HG03045 (cell line): Measurements from ENCODE around the gene PRR22.
A peak's percentile ranks its signal among the peaks of the same experiment; 100 is the strongest.
"Not testable (repeated sequence)": the region's sequence is repeated elsewhere in the genome, so short reads cannot be mapped to it uniquely, and the experiment has no call there.

ENCODE experiments used
- ATAC-seq: cut with Tn5 transposase; IDR thresholded peaks from one replicate; pipeline ENCODE4 v1.9.1; 2021; ENCODE audit warnings: mild to moderate bottlenecking, moderate library complexity; ENCODE audit not compliant: unreplicated experiment

PRR22 gene

GRCh38 chr19:5792224-5792623, 7.7 kb upstream of the PRR22 start:
- no peak for ATAC-seq

DNA sequence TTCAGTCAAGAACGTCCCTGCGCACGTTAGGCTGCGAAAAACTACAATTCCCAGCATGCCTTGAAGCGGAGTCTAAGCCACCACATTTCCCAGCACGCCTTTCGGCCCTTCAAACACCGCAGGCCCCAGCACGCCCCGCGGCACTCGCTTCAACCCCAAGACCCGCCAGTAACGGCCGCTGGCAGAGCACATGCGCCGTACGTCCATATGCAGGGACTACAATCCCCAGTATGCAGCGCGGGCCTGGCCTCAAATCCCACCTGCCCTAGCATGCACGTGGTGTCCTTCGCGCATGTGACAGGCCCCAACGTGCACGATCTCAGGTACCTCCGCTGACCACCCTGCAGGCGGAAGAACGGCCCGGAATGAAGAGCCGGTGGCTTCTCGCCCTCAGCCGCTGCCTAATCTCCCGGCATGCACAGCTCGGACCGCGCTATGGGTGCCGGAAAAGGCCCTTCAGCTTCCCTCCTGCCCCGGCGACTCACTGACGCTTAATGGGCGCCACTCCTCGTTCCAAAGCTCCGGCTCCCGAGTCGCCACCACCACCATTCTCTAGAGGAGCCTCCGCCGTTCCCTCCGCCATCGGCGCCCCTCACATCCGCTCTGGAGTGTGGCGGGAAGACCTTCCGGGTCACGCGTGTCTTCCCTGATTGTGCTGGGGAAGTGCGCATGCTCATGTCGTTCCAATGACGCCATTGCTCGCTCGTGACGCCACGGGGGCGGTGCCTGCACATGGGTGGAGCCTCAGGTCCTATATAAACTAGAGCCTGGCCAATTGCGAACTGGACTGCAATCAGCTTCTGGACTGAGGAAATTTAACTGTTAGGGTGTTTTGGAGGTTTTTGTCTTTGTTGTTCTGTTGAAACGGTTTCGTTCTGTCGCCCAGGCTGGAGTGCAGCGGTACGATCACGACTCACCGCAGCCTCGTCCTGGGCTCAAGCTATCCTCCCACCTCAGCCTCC, 6.3 kb upstream of the PRR22 start, which contains the start of gene DUS3L:
TSS of gene DUS3L (minus strand) at position 605 of the 962 bp plus-strand sequence. CDS start at position 583, 22 bp downstream.
- peak; percentile 84 for ATAC-seq

DNA sequence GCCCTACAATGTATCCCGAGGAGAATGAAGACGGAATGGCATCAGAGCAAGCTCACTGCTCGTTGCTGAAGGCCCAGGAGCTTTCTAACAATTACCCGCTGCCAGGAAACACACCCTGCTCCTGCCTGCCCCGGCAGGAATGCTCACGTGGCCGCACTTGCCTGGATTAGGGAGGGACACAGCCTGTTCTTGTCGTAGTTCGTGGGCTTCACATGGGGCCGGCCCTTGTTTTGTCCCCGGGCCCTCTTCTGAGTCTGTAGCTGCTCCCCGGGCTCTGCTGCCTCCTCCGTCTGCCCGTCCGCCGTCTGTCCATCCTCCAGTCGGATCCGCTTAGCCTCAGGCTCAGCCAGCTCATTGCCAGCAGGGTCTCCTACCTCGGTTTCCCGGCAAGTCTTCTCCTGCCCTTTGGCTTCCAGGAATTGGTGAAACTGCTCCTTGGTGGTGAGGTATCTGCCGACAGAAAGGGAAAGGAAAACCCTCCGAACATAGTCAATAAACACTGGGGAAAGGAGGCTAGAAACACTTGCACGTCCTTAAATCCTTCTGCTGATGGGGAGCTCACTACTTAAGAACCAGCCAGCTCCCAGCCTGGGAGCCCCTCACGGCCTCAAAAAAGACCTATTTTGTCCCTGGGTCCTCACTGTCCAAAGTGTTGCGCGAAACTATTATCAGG, 5.5 kb upstream of the PRR22 start:
- no peak for ATAC-seq

GRCh38 chr19:5789351-5789761, 4.8 kb upstream of the PRR22 start:
- no peak for ATAC-seq

- ATAC-seq, result no peak
Observed at GRCh38 chr19:5788422-5788821, 3.9 kb upstream of the PRR22 start.

GRCh38 chr19:5787409-5788182, 3.0 kb upstream of the PRR22 start:
- ATAC-seq, result no peak

DNA sequence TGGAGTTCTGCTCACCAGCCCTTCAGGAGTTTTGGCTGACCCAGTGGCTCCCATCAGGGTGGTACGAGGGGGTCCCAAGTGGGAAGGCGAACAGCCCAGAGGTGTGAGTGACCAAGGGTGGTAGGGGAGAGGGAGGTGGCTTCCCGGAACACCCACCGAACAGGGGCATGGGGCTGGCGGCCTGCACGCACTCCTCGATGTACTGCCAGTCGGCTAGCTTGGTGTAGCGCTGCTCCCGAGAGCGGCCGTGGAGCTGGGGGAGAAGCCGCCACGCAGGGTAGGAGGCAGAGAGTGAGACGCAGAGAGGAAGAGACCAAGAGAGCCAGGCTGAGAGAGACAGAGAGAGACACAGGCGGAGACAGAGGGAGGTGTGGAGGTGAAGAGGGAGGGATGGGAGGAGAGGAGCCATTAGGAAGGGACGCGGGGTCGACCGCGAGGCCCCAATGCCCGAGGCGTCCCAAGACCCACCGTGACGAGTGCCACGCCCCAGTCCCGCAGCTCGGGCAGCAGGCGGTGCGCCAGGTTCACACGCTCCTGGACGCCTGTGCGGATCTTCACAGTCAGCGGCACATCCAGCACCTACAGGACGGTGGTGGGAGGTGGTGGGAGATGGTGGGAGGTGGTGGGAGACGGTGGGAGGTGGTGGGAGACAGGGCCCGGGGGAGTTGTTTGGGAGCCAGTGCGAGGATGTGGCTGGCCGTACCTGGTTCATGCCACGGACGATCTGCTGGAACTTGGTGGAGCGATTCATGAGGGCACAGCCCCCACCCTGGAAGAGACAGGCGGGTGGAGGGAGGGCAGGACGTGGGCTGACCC, 2.3 kb upstream of the PRR22 start:
- ATAC-seq, result no peak

- ATAC-seq, result no peak
Observed at GRCh38 chr19:5785423-5785822, 877 bp upstream of the PRR22 start.

GRCh38 chr19:5782945-5783919, 1.3 kb downstream of the PRR22 start:
- no peak for ATAC-seq

DNA sequence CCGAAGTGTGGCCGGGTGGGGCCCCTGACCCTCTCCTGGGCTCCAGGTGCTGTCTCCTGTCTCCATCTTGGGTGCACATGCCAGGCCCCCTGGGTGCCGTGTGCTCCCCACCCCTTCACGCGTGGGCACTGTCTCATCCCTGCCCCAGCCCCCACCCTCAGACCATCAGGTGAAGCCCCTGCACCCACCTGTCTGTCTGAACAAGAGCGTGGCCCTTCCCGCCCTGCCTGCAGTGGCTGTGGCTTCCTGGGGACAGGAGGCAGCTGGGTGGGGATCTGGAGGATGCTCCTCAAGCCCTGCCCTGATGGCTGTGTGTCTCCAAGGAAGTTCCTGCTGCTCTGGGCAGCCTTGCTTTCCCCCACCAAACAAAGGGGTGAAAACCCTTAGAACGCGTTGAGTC, 2.2 kb downstream of the PRR22 start:
- no peak for ATAC-seq

- not testable (repeated sequence) for ATAC-seq
Observed at GRCh38 chr19:5780916-5781315, 3.6 kb downstream of the PRR22 start.

DNA sequence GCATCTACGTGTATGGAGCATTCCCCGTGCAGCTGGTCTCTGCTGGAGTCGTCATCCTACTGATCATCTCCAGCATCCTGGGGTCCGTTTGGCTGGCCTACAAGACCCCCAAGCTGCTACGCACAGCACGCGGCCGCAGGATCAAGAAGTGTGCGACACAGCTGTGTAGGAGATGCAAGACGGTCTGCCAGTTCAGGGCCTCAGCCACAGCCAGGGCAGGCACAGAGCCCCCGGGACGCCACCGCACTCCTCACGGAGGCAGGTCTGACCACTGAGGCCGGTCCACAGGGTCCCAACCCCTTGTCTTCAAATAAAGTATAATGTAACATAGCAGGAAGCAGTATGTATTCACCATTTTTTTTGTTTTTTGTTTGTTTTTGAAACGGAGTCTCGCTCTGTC, 6.1 kb downstream of the PRR22 start:
- ATAC-seq, result no peak

GRCh38 chr19:5775668-5776309, 8.8 kb downstream of the PRR22 start:
- no peak for ATAC-seq

DNA sequence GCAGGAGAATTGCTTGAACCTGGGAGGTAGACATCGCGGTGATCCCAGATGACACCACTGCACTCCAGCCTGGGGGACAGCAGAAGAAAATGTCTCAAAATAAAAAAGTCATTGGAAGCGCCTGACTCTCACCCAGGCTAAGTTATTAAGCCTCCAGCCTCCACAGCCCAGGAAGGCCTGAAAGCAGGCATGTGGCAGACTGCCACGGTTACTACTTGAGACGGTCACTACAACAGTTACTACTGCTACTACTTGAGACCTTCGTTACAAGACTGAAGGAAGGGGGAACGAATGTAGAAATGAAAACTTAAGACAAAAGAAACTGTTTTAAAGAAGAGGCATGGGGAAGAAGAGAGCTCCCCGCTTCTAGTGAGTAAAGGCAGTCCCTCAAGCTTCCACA, 9.6 kb downstream of the PRR22 start:
- ATAC-seq, result no peak

DNA sequence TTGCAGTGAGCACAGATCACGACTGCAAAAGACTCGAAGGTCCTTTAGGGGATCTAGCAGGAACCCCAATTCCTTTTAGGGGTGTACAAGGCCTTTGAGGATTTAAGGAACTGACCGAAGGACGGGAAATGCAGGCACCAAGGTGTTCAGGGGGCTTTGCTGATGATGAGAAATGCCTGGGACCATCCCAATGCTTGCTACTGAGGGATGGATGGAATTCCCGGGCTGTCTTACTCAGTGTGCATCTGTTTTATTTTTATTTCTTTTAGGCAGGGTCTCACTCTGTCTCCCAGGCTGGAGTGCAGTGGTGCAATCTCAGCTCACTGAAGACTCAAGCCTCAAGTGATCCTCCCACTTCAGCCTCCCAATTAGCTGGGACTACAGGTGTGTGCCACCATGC, 11.3 kb downstream of the PRR22 start:
- ATAC-seq, result no peak

DNA sequence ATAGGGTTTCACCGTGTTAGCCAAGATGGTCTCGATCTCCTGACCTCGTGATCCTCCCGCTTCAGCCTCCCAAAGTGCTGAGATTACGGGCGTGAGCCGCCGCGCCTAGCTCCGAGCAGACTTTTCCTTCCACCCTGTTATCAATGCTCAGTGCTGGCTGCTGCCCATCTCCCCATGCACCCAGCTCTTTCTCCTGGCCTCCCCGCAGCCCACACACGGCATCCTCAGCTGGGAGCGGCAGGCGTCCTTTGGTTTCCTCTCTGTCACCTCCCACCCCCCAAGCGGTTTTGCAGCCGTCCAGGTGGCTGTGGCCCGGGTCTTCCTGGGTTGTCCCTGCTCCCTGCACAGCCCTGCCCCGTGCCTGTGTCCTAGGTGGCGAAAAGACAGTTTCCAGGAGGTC, 12.1 kb downstream of the PRR22 start:
- ATAC-seq, result no peak

DNA sequence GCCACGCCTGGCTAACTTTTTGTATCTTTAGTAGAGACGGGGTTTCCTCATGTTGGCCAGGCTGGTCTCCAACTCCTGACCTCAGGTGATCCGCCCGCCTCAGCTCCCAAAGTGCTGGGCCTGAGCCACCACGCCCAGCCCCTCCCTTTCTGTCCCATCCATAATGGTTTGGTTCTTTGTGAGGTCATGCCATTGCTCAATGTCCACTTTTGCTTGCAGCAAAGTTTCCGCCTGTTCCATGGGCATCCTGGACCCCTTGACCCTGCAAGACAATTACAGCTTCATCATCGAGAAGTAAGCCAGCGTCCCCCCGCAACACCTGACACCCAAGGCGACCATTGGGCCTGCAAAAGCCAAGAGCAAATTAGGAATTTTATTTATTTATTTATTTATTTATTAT, 16.6 kb downstream of the PRR22 start:
- no peak for ATAC-seq

DNA sequence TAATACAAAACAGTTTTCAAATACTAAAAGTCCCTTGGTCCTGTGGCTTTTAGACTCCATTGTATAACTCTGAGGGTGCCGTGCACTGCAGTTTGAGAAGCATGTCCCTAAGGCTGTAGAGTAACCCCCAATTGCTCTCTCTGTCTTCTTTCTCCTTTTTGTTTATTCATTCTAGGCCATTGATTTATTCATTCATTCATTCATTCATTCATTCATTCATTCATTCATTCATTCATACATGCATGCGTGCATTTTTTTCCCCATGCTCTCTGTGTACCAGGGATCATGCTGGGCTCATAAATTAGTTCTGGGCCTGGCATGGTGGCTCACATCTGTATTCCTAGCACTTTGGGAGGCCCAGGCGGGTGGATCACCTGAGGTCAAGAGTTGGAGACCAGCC, 19.3 kb downstream of the PRR22 start:
- ATAC-seq, result no peak
